Hepatocyte (in vitro differentiated cells): ENCODE data around the gene VIP. TPM values are rescaled to one million over a fixed set of nuclear protein-coding genes. Genes with fewer than 3 reads are reported as not detected.
A peak's percentile ranks its signal among the peaks of the same experiment; 100 is the strongest.
"Not testable (repeated sequence)": the region's sequence is repeated elsewhere in the genome, so short reads cannot be mapped to it uniquely, and the experiment has no call there.

Source experiments
- DNase-seq: peaks from one replicate; pipeline ENCODE4 v3.0.0-alpha.2; 2016; ENCODE audit warnings: low spot score
- H2AFZ ChIP-seq: fragments of 200-600 bp; sonication (generic); 2 replicates; pipeline ENCODE4 v1.6.0; 2016; ENCODE audit warnings: antibody characterized with exemption, mild to moderate bottlenecking
- H3K27ac ChIP-seq: fragments of 200-600 bp; sonication (generic); 2 replicates; pipeline ENCODE4 v1.5.1; 2016; ENCODE audit warnings: mild to moderate bottlenecking
- H3K27me3 ChIP-seq: fragments of 200-600 bp; sonication (generic); 2 replicates; pipeline ENCODE4 v1.6.1; 2016
- H3K36me3 ChIP-seq: fragments of 200-600 bp; sonication (generic); replicated peaks from 2 replicates; pipeline ENCODE4 v1.5.1; 2016; ENCODE audit warnings: low read depth; ENCODE audit not compliant: insufficient read depth
- H3K4me1 ChIP-seq: fragments of 200-600 bp; sonication (generic); 2 replicates; pipeline ENCODE4 v1.5.1; 2016; ENCODE audit warnings: mild to moderate bottlenecking, moderate library complexity; ENCODE audit not compliant: insufficient read depth
- H3K4me2 ChIP-seq: fragments of 200-600 bp; sonication (generic); 2 replicates; pipeline ENCODE4 v1.6.0; 2016
- H3K4me3 ChIP-seq: fragments of 200-600 bp; sonication (generic); 2 replicates; pipeline ENCODE4 v1.5.1; 2016; ENCODE audit warnings: mild to moderate bottlenecking
- H3K79me2 ChIP-seq: fragments of 200-600 bp; sonication (generic); 2 replicates; pipeline ENCODE4 v1.6.0; 2017; ENCODE audit warnings: mild to moderate bottlenecking
- H3K9me2 ChIP-seq: fragments of 200-600 bp; sonication (generic); replicated peaks from 2 replicates; pipeline ENCODE4 v1.6.0; 2017; ENCODE audit warnings: mild to moderate bottlenecking; ENCODE audit not compliant: insufficient read depth
- H3K9me3 ChIP-seq: fragments of 200-600 bp; sonication (generic); 2 replicates; pipeline ENCODE4 v1.5.1; 2016; ENCODE audit warnings: low read depth, mild to moderate bottlenecking
- H4K20me1 ChIP-seq: fragments of 200-600 bp; sonication (generic); 2 replicates; pipeline ENCODE4 v1.6.0; 2016; ENCODE audit warnings: mild to moderate bottlenecking; ENCODE audit not compliant: insufficient read depth, poor library complexity, severe bottlenecking
- CTCF ChIP-seq: fragments of 200-600 bp; sonication (generic); IDR thresholded peaks from 2 replicates; pipeline ENCODE4 v1.5.1; 2016; ENCODE audit warnings: antibody characterized with exemption, mild to moderate bottlenecking; ENCODE audit not compliant: poor library complexity
- EZH2 ChIP-seq: fragments of 200-600 bp; sonication (generic); IDR thresholded peaks from 2 replicates; pipeline ENCODE4 v1.6.1; 2016; ENCODE audit warnings: antibody characterized with exemption, mild to moderate bottlenecking, borderline replicate concordance
- EZH2phosphoT487 ChIP-seq: fragments of 200-600 bp; sonication (generic); IDR thresholded peaks from one replicate; pipeline ENCODE4 v1.6.1; 2018; ENCODE audit warnings: antibody characterized with exemption, mild to moderate bottlenecking, low read depth, moderate library complexity; ENCODE audit not compliant: unreplicated experiment, severe bottlenecking
- whole genome bisulfite sequencing: methylation state at CpG from one replicate; pipeline ENCODE4 v1.1.6; 2016; ENCODE audit warnings: low lambda C conversion rate; ENCODE audit errors: missing lambda C conversion rate; 5-methylcytosine and 5-hydroxymethylcytosine counted together
- polyA plus RNA-seq: library from polyadenylated mRNA; unstranded; fragments of >200 nt; fragmentation: Nextera tagmentation; extraction: Ambion mirVana; gene quantifications from 2 replicates; pipeline ENCODE4 v1.2.1, GENCODE V29; 2016
- total RNA-seq: library from RNA; depleted of rRNA; stranded (reverse); fragments of >200 nt; gene quantifications from 2 replicates; pipeline ENCODE4 v1.2.3, GENCODE V29; 2014

VIP gene
- total RNA-seq = not detected in 2 replicates
- not detected in 2 replicates for polyA plus RNA-seq

DNA sequence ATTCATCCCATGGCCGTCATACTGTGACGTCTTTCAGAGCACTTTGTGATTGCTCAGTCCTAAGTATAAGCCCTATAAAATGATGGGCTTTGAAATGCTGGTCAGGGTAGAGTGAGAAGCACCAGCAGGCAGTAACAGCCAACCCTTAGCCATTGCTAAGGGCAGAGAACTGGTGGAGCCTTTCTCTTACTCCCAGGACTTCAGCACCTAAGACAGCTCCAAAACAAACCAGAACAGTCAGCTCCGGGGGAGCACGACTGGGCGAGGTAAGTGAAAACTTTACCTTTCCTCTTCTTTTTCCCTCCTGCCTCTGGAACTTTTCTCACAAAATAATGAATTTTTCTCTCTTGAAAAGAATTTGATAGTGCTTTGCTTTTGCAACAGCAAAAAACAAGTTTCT is at the start of gene VIP:
TSS of gene VIP (plus strand) at position 104 of the 400 bp plus-strand sequence. CDS start 1,381 bp downstream, outside the sequence.
- H3K9me3 ChIP-seq = no peaks in the 10 kb centered on the region
- no peaks in the 10 kb centered on the region for H3K9me2 ChIP-seq
- no peaks in the 10 kb centered on the region for H4K20me1 ChIP-seq
- no peak within 1 kb of the TSS for H3K4me3 ChIP-seq
- H3K4me2 ChIP-seq = no peak within 1 kb of the TSS
- H3K27ac ChIP-seq = no peak within 1 kb of the TSS
- no peaks in the 10 kb centered on the region for H3K36me3 ChIP-seq
- TF ChIP-seq EZH2 (no peak), CTCF (no peak), EZH2phosphoT487 (no peak)
- H3K79me2 ChIP-seq = no peaks in the 10 kb centered on the region
- H3K27me3 ChIP-seq = no peaks in the 10 kb centered on the region
- WGBS = 7% methylated on average over 5 of the region's 5 CpGs
- no peaks in the 10 kb centered on the region for H3K4me1 ChIP-seq
- peak; percentile 64 for DNase-seq
- H2AFZ ChIP-seq = no peak within 1 kb of the TSS

GRCh38 chr6:152701081-152701862 is 49.3 kb upstream of the VIP start:
- no peaks in the 10 kb centered on the region for H3K4me1 ChIP-seq
- 58% methylated on average over 7 of the region's 7 CpGs for WGBS
- H4K20me1 ChIP-seq = no peaks in the 10 kb centered on the region
- TF ChIP-seq EZH2phosphoT487 = no peak
- TF ChIP-seq EZH2 = no peak
- TF ChIP-seq CTCF = no peak
- H3K4me2 ChIP-seq = no peak overlapping the region
- H3K27me3 ChIP-seq = no peaks in the 10 kb centered on the region
- no peak for DNase-seq
- no peaks in the 10 kb centered on the region for H3K9me2 ChIP-seq
- H3K27ac ChIP-seq = no peak overlapping the region
- no peaks in the 10 kb centered on the region for H3K36me3 ChIP-seq
- H3K4me3 ChIP-seq = no peak overlapping the region
- no peaks in the 10 kb centered on the region for H3K9me3 ChIP-seq
- no peaks in the 10 kb centered on the region for H3K79me2 ChIP-seq
- no peak overlapping the region for H2AFZ ChIP-seq

DNA sequence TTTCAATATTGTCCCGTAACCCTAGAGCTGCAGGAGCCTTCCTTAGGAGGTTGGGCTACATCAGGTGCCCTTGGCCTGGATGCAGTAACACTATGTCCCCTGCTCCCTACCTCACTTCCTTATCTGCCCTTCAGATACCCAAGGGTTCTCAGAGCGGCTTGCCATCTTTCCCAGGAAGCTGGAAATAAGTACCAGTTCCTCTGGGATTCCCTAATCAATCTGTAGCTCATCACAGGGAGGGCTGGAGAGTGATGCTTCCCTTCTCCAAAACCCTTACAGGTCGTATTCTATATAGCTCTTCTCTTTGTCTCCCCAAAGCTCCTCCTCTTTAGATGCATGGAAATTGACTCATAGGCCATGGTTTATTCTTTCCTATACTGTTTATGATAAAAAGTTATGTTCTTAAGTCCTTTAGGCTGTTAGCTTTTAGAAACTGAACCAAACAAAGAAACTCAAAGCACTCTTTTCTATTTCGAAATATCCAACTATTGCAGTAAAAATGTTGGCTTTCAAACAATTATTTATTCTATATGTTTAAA is 48.7 kb upstream of the VIP start:
- no peak for DNase-seq
- Histone ChIP-seq H4K20me1 (no peaks in the 10 kb centered on the region), H3K9me2 (no peaks in the 10 kb centered on the region), H3K27ac (no peak overlapping the region), H3K36me3 (no peaks in the 10 kb centered on the region), H3K4me2 (no peak overlapping the region), H3K4me1 (no peaks in the 10 kb centered on the region), H2AFZ (no peak overlapping the region), H3K27me3 (no peaks in the 10 kb centered on the region), H3K79me2 (no peaks in the 10 kb centered on the region), H3K9me3 (no peaks in the 10 kb centered on the region), H3K4me3 (no peak overlapping the region)
- 76% methylated on average over 4 of the region's 4 CpGs for WGBS
- TF ChIP-seq EZH2 = no peak
- no peak for TF ChIP-seq CTCF
- no peak for TF ChIP-seq EZH2phosphoT487

DNA sequence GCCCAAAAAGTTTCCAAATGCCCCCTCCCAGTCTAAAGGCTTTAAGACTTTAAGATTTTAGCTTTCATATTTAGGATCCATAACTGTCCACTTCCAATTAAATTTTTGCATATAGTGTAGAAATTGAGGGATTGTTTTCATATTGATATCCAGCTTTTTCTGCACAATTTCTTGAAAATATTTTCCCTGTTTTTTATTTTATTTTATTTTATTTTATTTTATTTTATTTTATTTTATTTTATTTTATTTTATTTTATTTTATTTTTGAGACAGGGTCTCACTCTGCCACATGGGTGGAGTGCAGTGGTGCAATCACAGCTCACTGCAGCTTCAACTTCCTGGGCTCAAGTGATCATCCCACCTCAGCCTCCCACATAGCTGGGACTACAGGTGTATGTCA is 46.8 kb upstream of the VIP start:
- H3K4me2 ChIP-seq, H4K20me1 ChIP-seq, H3K27me3 ChIP-seq, H3K4me1 ChIP-seq, DNase-seq, H2AFZ ChIP-seq, H3K27ac ChIP-seq, H3K9me2 ChIP-seq, H3K79me2 ChIP-seq, H3K9me3 ChIP-seq, H3K36me3 ChIP-seq, H3K4me3 ChIP-seq: not testable (repeated sequence)
